Cardiac muscle cell (in vitro differentiated cells and primary cell): ENCODE results near the gene LRRC8E. TPM values are rescaled to one million over a fixed set of nuclear protein-coding genes. Genes with fewer than 3 reads are reported as not detected.
A peak's percentile ranks its signal among the peaks of the same experiment; 100 is the strongest.

ENCODE experiments used
- DNase-seq, 2 donors: peaks; one replicate each; pipeline versions ENCODE4 v3.0.0 to v3.0.0-alpha.2; 2010 to 2017; ENCODE audit warnings: low read depth in 1 of 2, low spot score in 1 of 2
- H3K27ac ChIP-seq: fragments of 200-600 bp; sonication (generic); 2 replicates; pipeline ENCODE4 v1.5.1; 2016
- H3K27me3 ChIP-seq: fragments of 200-600 bp; sonication (generic); 2 replicates; pipeline ENCODE4 v1.6.0; 2016; ENCODE audit warnings: control low read depth
- H3K36me3 ChIP-seq: fragments of 200-600 bp; sonication (generic); 2 replicates; pipeline ENCODE4 v1.5.1; 2016; ENCODE audit warnings: control low read depth
- H3K4me1 ChIP-seq: fragments of 200-600 bp; sonication (generic); 2 replicates; pipeline ENCODE4 v1.8.1; 2017; ENCODE audit warnings: low read depth, mild to moderate bottlenecking, mixed run types
- H3K4me3 ChIP-seq: fragments of 200-600 bp; sonication (generic); 2 replicates; pipeline ENCODE4 v1.5.1; 2016; ENCODE audit warnings: mild to moderate bottlenecking
- H3K9me3 ChIP-seq: fragments of 200-600 bp; sonication (generic); 2 replicates; pipeline ENCODE4 v1.5.1; 2017; ENCODE audit warnings: low read depth, mild to moderate bottlenecking, control low read depth
- CTCF ChIP-seq: IDR thresholded peaks from 2 replicates; pipeline ENCODE4 v1.5.1; 2012; ENCODE audit warnings: low read depth, mild to moderate bottlenecking, low read length
- polyA plus RNA-seq: library from polyadenylated mRNA; unstranded; fragments of >200 nt; fragmentation: Nextera tagmentation; extraction: Ambion mirVana; gene quantifications from 2 replicates; pipeline ENCODE4 v1.2.1, GENCODE V29; 2016
- total RNA-seq: library from RNA; depleted of rRNA; stranded (reverse); fragments of >200 nt; gene quantifications from 2 replicates; pipeline ENCODE4 v1.2.3, GENCODE V29; 2016

The LRRC8E gene
- total and polyA plus RNA-seq, 2 experiments from 2014 or later = 2.4 TPM; not detected in 1

- no peaks in the 10 kb centered on the region for H3K36me3 ChIP-seq
- peaks cover 53% of the 10 kb centered on the region for H3K27me3 ChIP-seq
- H3K9me3 ChIP-seq = no peaks in the 10 kb centered on the region
- H3K27ac ChIP-seq = no peak overlapping the region
- H3K4me3 ChIP-seq = no peak overlapping the region
- TF ChIP-seq CTCF = no peak
- peaks cover 18% of the 10 kb centered on the region for H3K4me1 ChIP-seq
- no peak for DNase-seq
These were observed 28.2 kb upstream of the LRRC8E start for GRCh38 chr19:7859831-7860713.

DNA sequence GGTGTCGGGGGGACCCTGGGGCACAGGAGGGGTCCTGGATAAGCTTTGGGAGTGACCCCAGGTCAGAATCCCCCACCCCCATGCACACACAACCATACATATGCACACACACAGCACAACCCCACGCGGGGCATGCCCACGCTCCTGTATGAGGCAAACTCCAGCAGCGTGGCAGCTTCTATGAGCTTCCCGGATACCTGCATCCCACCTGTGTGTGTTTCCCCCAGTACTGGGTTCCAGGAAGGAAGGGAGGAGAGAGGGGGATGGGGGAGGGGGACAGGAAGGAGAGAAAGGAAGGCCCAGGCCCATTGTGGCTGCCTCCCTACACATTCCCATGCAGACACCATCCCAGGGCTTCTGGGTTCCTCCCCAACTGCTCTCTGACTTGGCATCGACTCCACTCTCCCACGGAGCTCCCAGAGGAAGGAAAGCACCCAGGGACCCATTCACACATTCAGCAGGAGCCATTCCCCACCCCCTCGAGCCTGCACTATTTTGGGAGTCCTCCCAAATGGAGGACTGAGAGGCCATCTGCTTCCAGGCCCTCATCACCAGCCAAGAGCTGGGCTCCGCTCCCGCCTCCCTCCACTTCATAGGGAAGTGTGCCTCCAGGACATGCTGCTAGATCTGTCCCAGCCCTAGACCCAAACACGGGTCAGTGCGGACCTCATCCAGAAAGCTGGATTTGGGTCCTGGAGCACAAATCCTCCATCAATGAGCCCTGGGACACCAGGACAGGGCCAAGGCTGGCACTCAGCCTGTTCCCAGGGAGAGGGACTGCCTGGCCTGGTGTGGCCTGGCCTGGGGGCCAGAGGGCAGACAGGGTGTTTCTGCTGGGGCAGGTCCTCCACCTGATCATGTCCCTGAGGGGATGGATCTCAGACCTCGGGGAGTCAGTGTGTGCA is 27.3 kb upstream of the LRRC8E start:
- Histone ChIP-seq H3K27ac (no peak overlapping the region), H3K36me3 (no peaks in the 10 kb centered on the region), H3K9me3 (no peaks in the 10 kb centered on the region), H3K4me3 (no peak overlapping the region), H3K4me1 (peaks cover 18% of the 10 kb centered on the region), H3K27me3 (peaks cover 60% of the 10 kb centered on the region)
- no peak for DNase-seq
- no peak for TF ChIP-seq CTCF

DNA sequence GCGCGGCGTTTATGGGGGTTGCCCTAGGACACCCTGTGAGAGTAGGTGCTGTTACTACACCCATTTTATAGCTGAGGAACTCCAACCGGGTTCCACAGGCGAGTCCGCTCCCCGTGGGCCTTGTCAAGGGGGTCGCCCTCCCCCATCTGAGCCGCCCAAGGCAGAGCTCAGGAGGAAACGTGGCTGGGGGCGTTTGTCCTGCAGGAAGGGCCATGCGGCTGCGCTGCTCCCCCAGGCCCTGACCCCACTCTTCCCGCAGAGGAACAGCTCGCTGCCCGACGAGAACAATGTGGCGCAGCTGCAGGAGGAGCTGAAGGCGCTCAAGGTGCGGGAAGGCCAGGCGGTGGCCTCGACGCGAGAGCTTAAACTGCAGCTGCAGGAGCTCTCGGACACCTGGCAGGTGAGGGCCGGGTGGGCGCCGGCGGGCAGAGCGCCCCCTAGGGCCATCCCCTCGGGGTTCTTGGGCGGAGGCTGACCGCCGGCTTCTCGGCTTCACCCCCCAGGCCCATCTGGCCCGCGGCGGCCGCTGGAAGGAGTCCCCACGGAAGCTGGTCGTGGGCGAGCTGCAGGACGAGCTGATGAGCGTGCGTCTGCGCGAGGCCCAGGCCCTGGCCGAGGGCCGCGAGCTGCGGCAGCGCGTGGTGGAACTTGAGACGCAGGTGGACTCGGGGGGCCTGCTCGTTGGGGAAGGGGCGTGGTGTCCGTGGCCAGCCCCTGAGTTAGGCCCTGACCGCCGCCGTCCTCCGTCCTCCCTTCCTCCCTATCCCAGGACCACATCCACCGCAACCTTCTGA is 26.5 kb upstream of the LRRC8E start:
- Histone ChIP-seq H3K9me3 (no peaks in the 10 kb centered on the region), H3K4me1 (peaks cover 16% of the 10 kb centered on the region), H3K27me3 (peaks cover 68% of the 10 kb centered on the region), H3K27ac (no peak overlapping the region), H3K36me3 (no peaks in the 10 kb centered on the region), H3K4me3 (peak overlapping the region; percentile 15)
- no peak for DNase-seq
- no peak for TF ChIP-seq CTCF

- Histone ChIP-seq H3K9me3 (no peaks in the 10 kb centered on the region), H3K27ac (no peak overlapping the region), H3K36me3 (no peaks in the 10 kb centered on the region), H3K27me3 (peaks cover 72% of the 10 kb centered on the region), H3K4me1 (peaks cover 12% of the 10 kb centered on the region), H3K4me3 (peak overlapping the region; percentile 25)
- DNase-seq = peak; percentile 70 to 95
- TF ChIP-seq CTCF = no peak
These were observed 25.8 kb upstream of the LRRC8E start for GRCh38 chr19:7862413-7862951.
